GM10248 (cell line): ENCODE data around the gene C4orf50.

ENCODE experiments used
- CTCF ChIA-PET: fragments of 300-600 bp; sonication (Branson Sonifier 250); formaldehyde crosslinking; extraction: SDS; loops from one replicate; lab custom pipeline; 2021; ENCODE audit warnings: antibody characterized with exemption; lab: Yijun Ruan, JAX
- POLR2A ChIA-PET: fragments of 350-650 bp; sonication (Branson Sonifier 250); formaldehyde crosslinking; extraction: SDS; loops from one replicate; lab custom pipeline; 2020; ENCODE audit warnings: antibody characterized with exemption; lab: Yijun Ruan, JAX
- DNase-seq: peaks from one replicate; pipeline ENCODE4 v3.0.0; 2012; ENCODE audit errors: extremely low spot score
- CTCF ChIP-seq: IDR thresholded peaks from 2 replicates; pipeline ENCODE4 v1.5.1; 2012; ENCODE audit warnings: mild to moderate bottlenecking, low read depth; ENCODE audit errors: extremely low read depth, missing control alignments, control extremely low read depth

The C4orf50 gene

DNA sequence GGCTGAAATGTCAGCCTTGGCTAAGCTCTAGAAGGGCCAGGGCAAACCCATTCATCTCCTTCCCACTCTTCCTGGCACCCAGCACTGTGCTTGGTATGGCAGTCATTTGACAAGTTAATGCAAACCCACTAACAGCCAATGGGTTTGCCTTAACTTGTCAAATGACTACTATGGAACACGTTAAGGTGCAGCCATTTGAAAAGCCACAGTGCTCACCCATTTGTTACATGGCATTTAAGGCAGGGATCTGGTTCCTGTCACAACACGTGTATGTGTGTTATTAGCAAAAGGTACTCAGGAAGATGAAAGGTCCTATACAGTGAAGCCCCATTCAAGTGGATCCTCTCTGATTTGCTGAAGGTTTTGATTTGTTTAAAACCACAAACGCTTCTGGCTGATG is 132.5 kb downstream of the C4orf50 start:
- no peak for TF ChIP-seq CTCF
- ChIA-PET CTCF (no interaction called here), POLR2A (no interaction called here)
- DNase-seq: no peak

GRCh38 chr4:5884796-5885195 is 133.4 kb downstream of the C4orf50 start:
- no peak for TF ChIP-seq CTCF

DNA sequence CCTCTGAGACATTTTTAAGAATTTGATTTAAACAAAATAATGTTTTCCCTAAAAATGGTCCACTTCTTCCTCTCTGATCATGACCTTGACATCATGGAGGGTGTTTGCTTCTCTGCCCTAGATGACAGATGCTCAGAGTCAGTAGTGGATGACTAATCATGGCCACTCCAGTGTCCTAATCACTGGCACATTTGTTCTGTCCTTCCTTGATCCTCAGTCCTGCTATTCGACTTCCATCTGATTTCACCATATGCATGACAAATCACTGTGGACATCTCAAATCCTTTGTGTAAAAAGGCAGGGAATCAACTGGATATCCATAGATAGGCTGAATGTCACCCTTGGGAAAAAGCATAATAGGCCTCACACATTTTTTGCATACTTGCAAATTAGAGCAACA is 134.3 kb downstream of the C4orf50 start:
- POLR2A ChIA-PET: no interaction called here
- no peak for TF ChIP-seq CTCF
- no peak for DNase-seq
- CTCF ChIA-PET: no interaction called here

More at GRCh38 chr4:5884796-5885195, 133.4 kb downstream of the C4orf50 start:
- ChIA-PET CTCF (no interaction called here), POLR2A (interaction anchor here (0.7 kb wide), 1 partner anchor 1489 kb away, joined by 3 read pairs; no protein-coding TSS in a partner anchor)
- no peak for DNase-seq

DNA sequence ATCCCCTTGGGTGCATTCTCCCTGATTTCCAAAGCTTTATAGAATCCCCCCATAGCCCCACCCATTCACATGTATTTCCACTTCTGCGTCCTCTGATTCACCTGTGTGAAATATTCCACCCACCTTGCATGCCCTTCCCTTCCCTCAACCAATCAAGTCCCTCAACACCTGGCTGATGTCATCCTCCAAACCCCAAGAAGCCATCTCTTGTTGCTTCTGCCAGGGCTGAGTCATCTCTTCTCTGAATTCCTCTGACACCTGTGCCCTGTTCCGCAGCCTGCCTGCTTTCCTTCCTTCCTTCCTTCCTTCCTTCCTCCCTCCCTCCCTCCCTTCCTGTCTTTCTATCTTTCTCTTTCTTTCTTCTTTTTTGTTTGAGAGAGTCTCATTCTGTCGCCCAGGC is 135.3 kb downstream of the C4orf50 start:
- TF ChIP-seq CTCF: no peak
- CTCF ChIA-PET: interaction anchor here (1.1 to 1.4 kb wide), 2 partner anchors 9 to 13 kb away, joined by 3 to 5 read pairs; no protein-coding TSS in a partner anchor
- POLR2A ChIA-PET: no interaction called here
- no peak for DNase-seq

GRCh38 chr4:5881340-5881739 is 136.9 kb downstream of the C4orf50 start:
- ChIA-PET POLR2A (no interaction called here), CTCF (interaction anchor here (1.1 kb wide), 1 partner anchor 8 kb away, joined by 3 read pairs; no protein-coding TSS in a partner anchor)

GRCh38 chr4:5878359-5878758 is 139.9 kb downstream of the C4orf50 start:
- no peak for TF ChIP-seq CTCF
- CTCF ChIA-PET: no interaction called here
- DNase-seq: no peak
- POLR2A ChIA-PET: no interaction called here

More at GRCh38 chr4:5881340-5881739, 136.9 kb downstream of the C4orf50 start:
- no peak for TF ChIP-seq CTCF
- no peak for DNase-seq

DNA sequence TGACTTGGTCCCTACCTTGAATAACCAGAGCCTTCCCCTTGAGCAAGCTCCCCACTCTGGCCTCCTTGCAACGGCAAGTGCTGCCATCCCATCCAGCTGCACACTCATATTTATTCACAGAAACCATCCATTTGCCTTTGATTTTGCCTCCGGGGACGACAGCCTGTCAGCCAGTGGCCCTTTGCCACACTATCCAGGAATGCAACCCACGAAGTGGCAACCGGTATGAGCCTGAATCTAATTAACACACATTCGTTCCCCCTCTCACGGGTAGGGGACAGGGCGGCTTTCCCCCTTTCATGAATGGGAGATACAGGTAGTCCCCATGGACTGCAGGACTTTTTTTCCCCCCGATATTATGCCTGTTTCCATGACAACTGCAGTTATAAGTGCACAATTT is 140.8 kb downstream of the C4orf50 start:
- DNase-seq: no peak
- ChIA-PET POLR2A (no interaction called here), CTCF (interaction anchor here (0.6 to 1.0 kb wide), 2 partner anchors 29 to 73 kb away, joined by 3 read pairs; no protein-coding TSS in a partner anchor)
- TF ChIP-seq CTCF: no peak
